Peyer's patch (tissue), 4 donors: ENCODE measurements around the gene ACTRT1.

Experiments
- POLR2A ChIP-seq, 2 donors: fragments of 450-650 bp; IDR thresholded peaks; one replicate each; pipeline ENCODE4 v1.5.1; 2017; ENCODE audit warnings: antibody characterized with exemption in 2 of 2, mild to moderate bottlenecking in 2 of 2, moderate library complexity in 2 of 2
- TF ChIP-seq, protein P1 (sequence below), 6 experiments: fragments of 450-650 bp in 4 of 6; fragments of 200-600 bp in 2 of 6; sonication (generic) in 1 of 6; IDR thresholded peaks; one replicate each; pipeline ENCODE4 v1.5.1; 2017 to 2019; ENCODE audit warnings: antibody characterized with exemption in 6 of 6, mild to moderate bottlenecking in 3 of 6, moderate library complexity in 1 of 6

DNA sequence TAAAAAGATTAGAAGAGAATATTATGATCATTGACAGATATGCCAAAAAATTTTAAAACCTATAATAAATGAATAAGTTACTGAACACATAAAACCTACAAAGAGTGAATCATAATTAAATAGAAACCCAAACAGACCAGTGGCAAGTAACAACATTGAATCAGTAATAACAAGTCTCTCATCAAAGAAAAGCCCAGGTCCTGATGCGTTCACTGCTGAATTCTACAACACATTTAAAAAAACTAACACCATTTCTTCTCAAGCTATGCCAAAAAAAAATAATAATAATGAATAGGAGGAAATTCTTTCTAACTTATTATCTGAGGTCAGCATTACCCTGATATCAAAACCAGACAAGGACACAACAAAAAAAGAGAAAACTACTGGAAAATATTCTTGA, 30.6 kb downstream of the ACTRT1 start:
- TF ChIP-seq POLR2A (IDR thresholded peaks at IDR 0.05), result no peak
- TF ChIP-seq, protein P1, sequence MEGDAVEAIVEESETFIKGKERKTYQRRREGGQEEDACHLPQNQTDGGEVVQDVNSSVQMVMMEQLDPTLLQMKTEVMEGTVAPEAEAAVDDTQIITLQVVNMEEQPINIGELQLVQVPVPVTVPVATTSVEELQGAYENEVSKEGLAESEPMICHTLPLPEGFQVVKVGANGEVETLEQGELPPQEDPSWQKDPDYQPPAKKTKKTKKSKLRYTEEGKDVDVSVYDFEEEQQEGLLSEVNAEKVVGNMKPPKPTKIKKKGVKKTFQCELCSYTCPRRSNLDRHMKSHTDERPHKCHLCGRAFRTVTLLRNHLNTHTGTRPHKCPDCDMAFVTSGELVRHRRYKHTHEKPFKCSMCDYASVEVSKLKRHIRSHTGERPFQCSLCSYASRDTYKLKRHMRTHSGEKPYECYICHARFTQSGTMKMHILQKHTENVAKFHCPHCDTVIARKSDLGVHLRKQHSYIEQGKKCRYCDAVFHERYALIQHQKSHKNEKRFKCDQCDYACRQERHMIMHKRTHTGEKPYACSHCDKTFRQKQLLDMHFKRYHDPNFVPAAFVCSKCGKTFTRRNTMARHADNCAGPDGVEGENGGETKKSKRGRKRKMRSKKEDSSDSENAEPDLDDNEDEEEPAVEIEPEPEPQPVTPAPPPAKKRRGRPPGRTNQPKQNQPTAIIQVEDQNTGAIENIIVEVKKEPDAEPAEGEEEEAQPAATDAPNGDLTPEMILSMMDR (IDR thresholded peaks at IDR 0.05), result no peak
